B cell (primary cell): ENCODE results near the gene IQSEC3.

Source experiments
- EZH2 ChIP-seq: IDR thresholded peaks from 2 replicates; pipeline ENCODE4 v1.6.1; 2012; ENCODE audit warnings: borderline replicate concordance, low read depth, mild to moderate bottlenecking, moderate library complexity, low read length; ENCODE audit not compliant: insufficient read depth, poor library complexity, severe bottlenecking
- TF ChIP-seq, protein P1 (sequence below): fragments of 200-600 bp; IDR thresholded peaks from one replicate; pipeline ENCODE4 v1.8.0; 2022; ENCODE audit warnings: antibody characterized with exemption, mild to moderate bottlenecking

DNA sequence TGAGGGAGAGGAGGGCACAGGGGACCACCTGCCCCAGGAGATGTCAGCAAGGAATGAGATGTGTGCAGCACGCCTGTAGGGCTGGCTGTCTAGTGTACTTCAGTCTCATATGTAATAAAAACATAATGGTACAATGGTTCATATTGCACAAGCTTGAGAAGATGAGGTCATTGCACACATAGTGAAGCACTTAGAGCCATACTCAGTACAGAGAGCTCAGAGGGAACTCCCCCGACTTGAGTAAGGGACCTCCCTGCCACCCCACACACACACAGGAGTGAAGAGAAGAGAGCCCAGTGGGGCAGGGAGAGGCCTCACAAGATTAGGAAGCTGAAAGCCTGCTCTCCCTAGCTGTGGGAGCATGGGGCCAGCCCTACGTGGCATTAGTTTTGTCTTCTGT lies 85.9 kb downstream of the IQSEC3 start:
- TF ChIP-seq, protein P1, sequence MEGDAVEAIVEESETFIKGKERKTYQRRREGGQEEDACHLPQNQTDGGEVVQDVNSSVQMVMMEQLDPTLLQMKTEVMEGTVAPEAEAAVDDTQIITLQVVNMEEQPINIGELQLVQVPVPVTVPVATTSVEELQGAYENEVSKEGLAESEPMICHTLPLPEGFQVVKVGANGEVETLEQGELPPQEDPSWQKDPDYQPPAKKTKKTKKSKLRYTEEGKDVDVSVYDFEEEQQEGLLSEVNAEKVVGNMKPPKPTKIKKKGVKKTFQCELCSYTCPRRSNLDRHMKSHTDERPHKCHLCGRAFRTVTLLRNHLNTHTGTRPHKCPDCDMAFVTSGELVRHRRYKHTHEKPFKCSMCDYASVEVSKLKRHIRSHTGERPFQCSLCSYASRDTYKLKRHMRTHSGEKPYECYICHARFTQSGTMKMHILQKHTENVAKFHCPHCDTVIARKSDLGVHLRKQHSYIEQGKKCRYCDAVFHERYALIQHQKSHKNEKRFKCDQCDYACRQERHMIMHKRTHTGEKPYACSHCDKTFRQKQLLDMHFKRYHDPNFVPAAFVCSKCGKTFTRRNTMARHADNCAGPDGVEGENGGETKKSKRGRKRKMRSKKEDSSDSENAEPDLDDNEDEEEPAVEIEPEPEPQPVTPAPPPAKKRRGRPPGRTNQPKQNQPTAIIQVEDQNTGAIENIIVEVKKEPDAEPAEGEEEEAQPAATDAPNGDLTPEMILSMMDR: no peak
- TF ChIP-seq EZH2: no peak
